Nephron progenitor cell (in vitro differentiated cells): ENCODE data around the gene SCYL1.

Experiments used
- DNase-seq: peaks from one replicate; pipeline ENCODE4 v3.0.0; 2021
- H3K27ac Mint-ChIP-seq: 2 replicates; pipeline ENCODE4 v1.8.0; 2021; ENCODE audit warnings: mild to moderate bottlenecking, moderate library complexity, mixed read lengths
- H3K27me3 Mint-ChIP-seq: 2 replicates; pipeline ENCODE4 v1.8.0; 2021; ENCODE audit warnings: mild to moderate bottlenecking, low read depth, mixed read lengths; ENCODE audit not compliant: poor library complexity
- H3K36me3 Mint-ChIP-seq: 2 replicates; pipeline ENCODE4 v1.8.0; 2021; ENCODE audit warnings: low read depth, mixed read lengths
- H3K4me1 Mint-ChIP-seq: 2 replicates; pipeline ENCODE4 v1.8.0; 2021; ENCODE audit warnings: mixed read lengths
- H3K4me3 Mint-ChIP-seq: 2 replicates; pipeline ENCODE4 v1.8.0; 2021; ENCODE audit warnings: mild to moderate bottlenecking, moderate library complexity, mixed read lengths
- H3K9me3 Mint-ChIP-seq: 2 replicates; pipeline ENCODE4 v1.8.0; 2021; ENCODE audit warnings: mild to moderate bottlenecking, moderate library complexity, mixed read lengths
- TF ChIP-seq, protein P1 (sequence below): fragments of 200-600 bp; sonication (generic); IDR thresholded peaks from 2 replicates; pipeline ENCODE4 v1.5.0; 2021; ENCODE audit warnings: antibody characterized with exemption

SCYL1 gene

GRCh38 chr11:65574109-65574810, 49.4 kb downstream of the SCYL1 start:
- Mint-ChIP-seq H3K4me3 (peak overlapping the region; percentile 83), H3K36me3 (no peaks in the 10 kb centered on the region), H3K27me3 (peaks cover 18% of the 10 kb centered on the region), H3K9me3 (no peaks in the 10 kb centered on the region), H3K4me1 (peaks cover 75% of the 10 kb centered on the region), H3K27ac (no peak overlapping the region)
- TF ChIP-seq, protein P1, sequence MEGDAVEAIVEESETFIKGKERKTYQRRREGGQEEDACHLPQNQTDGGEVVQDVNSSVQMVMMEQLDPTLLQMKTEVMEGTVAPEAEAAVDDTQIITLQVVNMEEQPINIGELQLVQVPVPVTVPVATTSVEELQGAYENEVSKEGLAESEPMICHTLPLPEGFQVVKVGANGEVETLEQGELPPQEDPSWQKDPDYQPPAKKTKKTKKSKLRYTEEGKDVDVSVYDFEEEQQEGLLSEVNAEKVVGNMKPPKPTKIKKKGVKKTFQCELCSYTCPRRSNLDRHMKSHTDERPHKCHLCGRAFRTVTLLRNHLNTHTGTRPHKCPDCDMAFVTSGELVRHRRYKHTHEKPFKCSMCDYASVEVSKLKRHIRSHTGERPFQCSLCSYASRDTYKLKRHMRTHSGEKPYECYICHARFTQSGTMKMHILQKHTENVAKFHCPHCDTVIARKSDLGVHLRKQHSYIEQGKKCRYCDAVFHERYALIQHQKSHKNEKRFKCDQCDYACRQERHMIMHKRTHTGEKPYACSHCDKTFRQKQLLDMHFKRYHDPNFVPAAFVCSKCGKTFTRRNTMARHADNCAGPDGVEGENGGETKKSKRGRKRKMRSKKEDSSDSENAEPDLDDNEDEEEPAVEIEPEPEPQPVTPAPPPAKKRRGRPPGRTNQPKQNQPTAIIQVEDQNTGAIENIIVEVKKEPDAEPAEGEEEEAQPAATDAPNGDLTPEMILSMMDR: peak; percentile 99
- peak; percentile 89 for DNase-seq

- DNase-seq: no peak
- Mint-ChIP-seq H3K9me3 (no peaks in the 10 kb centered on the region), H3K27ac (no peak overlapping the region), H3K36me3 (no peaks in the 10 kb centered on the region), H3K4me3 (peak overlapping the region; percentile 79), H3K27me3 (peaks cover 18% of the 10 kb centered on the region), H3K4me1 (peaks cover 70% of the 10 kb centered on the region)
- TF ChIP-seq, protein P1: no peak
These were observed 50.1 kb downstream of the SCYL1 start for GRCh38 chr11:65574811-65575567.

- TF ChIP-seq, protein P1: no peak
- peaks cover 64% of the 10 kb centered on the region for H3K4me1 Mint-ChIP-seq
- peak within 1 kb of the TSS; percentile 79 for H3K4me3 Mint-ChIP-seq
- H3K9me3 Mint-ChIP-seq: no peaks in the 10 kb centered on the region
- H3K27me3 Mint-ChIP-seq: peaks cover 15% of the 10 kb centered on the region
- DNase-seq: peak; percentile 77
- no peaks in the 10 kb centered on the region for H3K36me3 Mint-ChIP-seq
- no peak within 1 kb of the TSS for H3K27ac Mint-ChIP-seq
These were observed 50.8 kb downstream of the SCYL1 start, which contains the start of gene EHBP1L1 for GRCh38 chr11:65575568-65576231. Gene EHBP1L1, plus strand, starts transcription at chr11:65576053. Its CDS starts 250 bp downstream, at chr11:65576303.

DNA sequence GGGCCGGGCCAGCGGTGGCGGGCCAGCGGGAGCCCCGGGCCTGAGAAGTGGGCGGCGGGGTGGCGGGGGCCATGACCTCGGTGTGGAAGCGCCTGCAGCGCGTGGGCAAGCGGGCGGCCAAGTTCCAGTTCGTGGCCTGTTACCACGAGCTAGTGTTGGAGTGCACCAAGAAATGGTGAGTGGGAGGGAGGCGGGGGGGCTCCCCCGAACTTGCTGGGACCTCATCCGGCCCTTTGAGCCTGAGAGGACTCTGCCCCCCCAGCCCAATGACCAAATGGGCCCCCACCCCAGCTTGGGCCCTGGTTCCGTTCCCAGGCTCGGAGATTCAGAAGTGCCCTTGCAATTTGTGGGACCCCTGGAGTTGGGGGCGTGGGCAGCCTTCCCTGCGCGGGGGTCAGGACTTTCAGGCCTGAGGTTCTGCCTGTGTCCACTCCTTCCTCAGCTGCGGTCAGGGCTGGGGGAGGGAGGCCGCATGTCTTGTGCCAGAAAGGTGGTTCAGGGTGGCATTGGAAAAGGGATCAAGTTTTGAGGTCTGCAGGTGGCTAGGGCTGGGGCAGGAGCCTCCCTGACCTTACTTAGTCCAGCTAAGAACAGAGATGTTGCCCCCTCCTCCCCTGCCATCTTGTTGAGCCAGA, 51.5 kb downstream of the SCYL1 start:
- peaks cover 15% of the 10 kb centered on the region for H3K27me3 Mint-ChIP-seq
- DNase-seq: no peak
- no peak overlapping the region for H3K27ac Mint-ChIP-seq
- TF ChIP-seq, protein P1: no peak
- H3K4me1 Mint-ChIP-seq: peaks cover 57% of the 10 kb centered on the region
- no peaks in the 10 kb centered on the region for H3K9me3 Mint-ChIP-seq
- no peaks in the 10 kb centered on the region for H3K36me3 Mint-ChIP-seq
- peak overlapping the region; percentile 72 for H3K4me3 Mint-ChIP-seq

- no peak for DNase-seq
- Mint-ChIP-seq H3K9me3 (no peaks in the 10 kb centered on the region), H3K4me3 (peak overlapping the region; percentile 72), H3K27ac (no peak overlapping the region), H3K27me3 (peaks cover 19% of the 10 kb centered on the region), H3K4me1 (peaks cover 50% of the 10 kb centered on the region), H3K36me3 (no peaks in the 10 kb centered on the region)
- TF ChIP-seq, protein P1: no peak
These were observed 52.2 kb downstream of the SCYL1 start for GRCh38 chr11:65576867-65577755.
